ENCODE measurements around the gene SCARB1. TPM values are rescaled to one million over a fixed set of nuclear protein-coding genes. Genes with fewer than 3 reads are reported as not detected.

Gene SCARB1
- total RNA-seq, 1 experiment from 2014 or later, result 359 TPM

- Histone ChIP-seq H3K9me3 (ENCODE audit: control insufficient read depth, insufficient read depth, low read depth, low read length) (no peaks in the 10 kb centered on the region), H3K36me3 (ENCODE audit: control insufficient read depth, insufficient read depth, low read length) (no peaks in the 10 kb centered on the region; the same call in 1 of the 2 replicates), H3K4me1 (ENCODE audit: control insufficient read depth, insufficient read depth, low read length) (no peaks in the 10 kb centered on the region), H3K4me3 (ENCODE audit: low read depth in 2 of 2, low read length in 2 of 2) (no peak overlapping the region), H3K27ac (ENCODE audit: low read length) (no peak overlapping the region), H3K27me3 (ENCODE audit: control insufficient read depth, insufficient read depth, low read length) (no peaks in the 10 kb centered on the region)
- in situ Hi-C loops (cut with HindIII; ENCODE audit: low pct_unique_long_range_greater_than_20kb, low sequenced_read_pairs) (no loop called here), intact Hi-C loops (cut with micrococcal nuclease; ENCODE audit: unreplicated experiment) (no loop called here)
- no peak for TF ChIP-seq SIN3A (IDR thresholded peaks at IDR 0.05; ENCODE audit: borderline replicate concordance, insufficient read depth, low read depth, low read length)
- no peak for TF ChIP-seq REST (IDR thresholded peaks at IDR 0.05; ENCODE audit: insufficient read depth in 1 of 2, low read depth in 2 of 2, low read length in 1 of 2)
- TF ChIP-seq POLR2AphosphoS5 (IDR thresholded peaks at IDR 0.05; ENCODE audit: low read depth, low read length), result no peak
- no peak for TF ChIP-seq TCF7L2 (IDR thresholded peaks at IDR 0.05; ENCODE audit: low read depth, low read length)
- TF ChIP-seq CTCF (IDR thresholded peaks at IDR 0.05), result no peak
- DNase-seq (ENCODE audit: low read depth, low spot score) (no peak), ATAC-seq (no peak)
- BruUV-seq (replicated peaks), result no TSS peak
- ChIA-PET CTCF (no interaction called here), POLR2A (no interaction called here)
Observed at GRCh38 chr12:124813782-124814181, 49.9 kb downstream of the SCARB1 start.

GRCh38 chr12:124812979-124813378 is 50.7 kb downstream of the SCARB1 start:
- no peaks in the 10 kb centered on the region; the same call in 1 of the 2 replicates for H3K36me3 ChIP-seq (ENCODE audit: control insufficient read depth, insufficient read depth, low read length)
- H3K27ac ChIP-seq (ENCODE audit: low read length), result no peak overlapping the region
- H3K4me3 ChIP-seq (ENCODE audit: low read depth in 2 of 2, low read length in 2 of 2), result no peak overlapping the region
- ATAC-seq, result no peak
- intact Hi-C loops (cut with micrococcal nuclease; ENCODE audit: unreplicated experiment), result no loop called here
- no peaks in the 10 kb centered on the region for H3K9me3 ChIP-seq (ENCODE audit: control insufficient read depth, insufficient read depth, low read depth, low read length)
- H3K4me1 ChIP-seq (ENCODE audit: control insufficient read depth, insufficient read depth, low read length), result no peaks in the 10 kb centered on the region
- in situ Hi-C loops (cut with HindIII; ENCODE audit: low pct_unique_long_range_greater_than_20kb, low sequenced_read_pairs), result no loop called here
- TF ChIP-seq TCF7L2 (IDR thresholded peaks at IDR 0.05; ENCODE audit: low read depth, low read length) (no peak), REST (IDR thresholded peaks at IDR 0.05; ENCODE audit: insufficient read depth in 1 of 2, low read depth in 2 of 2, low read length in 1 of 2) (no peak), CTCF (IDR thresholded peaks at IDR 0.05) (no peak), SIN3A (IDR thresholded peaks at IDR 0.05; ENCODE audit: borderline replicate concordance, insufficient read depth, low read depth, low read length) (no peak), POLR2AphosphoS5 (IDR thresholded peaks at IDR 0.05; ENCODE audit: low read depth, low read length) (no peak)
- ChIA-PET POLR2A (no interaction called here), CTCF (no interaction called here)
- BruUV-seq (replicated peaks), result no TSS peak
- no peak for DNase-seq (ENCODE audit: low read depth, low spot score)
- H3K27me3 ChIP-seq (ENCODE audit: control insufficient read depth, insufficient read depth, low read length), result no peaks in the 10 kb centered on the region

All from Panc1 (cell line).